Large intestine (tissue), 3 donors: ENCODE data around the gene SEMA3E. TPM values are rescaled to one million over a fixed set of nuclear protein-coding genes. Genes with fewer than 3 reads are reported as not detected.

Experiments used
- DNase-seq, 2 donors: peaks; one replicate each; pipeline versions ENCODE4 v3.0.0 to v3.0.0-alpha.2; 2013
- H3K27ac ChIP-seq: one replicate; pipeline ENCODE4 v1.5.1; 2013; ENCODE audit warnings: low read length
- H3K27me3 ChIP-seq: 2 replicates; pipeline ENCODE4 v1.6.1; 2013; ENCODE audit warnings: low read length; ENCODE audit not compliant: control insufficient read depth, insufficient read depth
- H3K36me3 ChIP-seq: 2 replicates; pipeline ENCODE4 v1.6.1; 2013; ENCODE audit warnings: low read length; ENCODE audit not compliant: control insufficient read depth, insufficient read depth
- H3K4me1 ChIP-seq: one replicate; pipeline ENCODE4 v1.6.1; 2013; ENCODE audit warnings: low read length; ENCODE audit not compliant: control insufficient read depth, insufficient read depth
- H3K4me3 ChIP-seq: one replicate; pipeline ENCODE4 v1.5.1; 2013; ENCODE audit warnings: low read length
- H3K9me3 ChIP-seq: one replicate; pipeline ENCODE4 v1.6.1; 2013; ENCODE audit warnings: mild to moderate bottlenecking, low read depth, low read length, moderate library complexity; ENCODE audit not compliant: control insufficient read depth
- WGBS: methylation state at CpG from one replicate; pipeline ENCODE4 v1.1.5; 2013; ENCODE audit warnings: low lambda C conversion rate; ENCODE audit not compliant: insufficient coverage; 5-methylcytosine and 5-hydroxymethylcytosine counted together
- polyA plus RNA-seq: library from polyadenylated mRNA; unstranded; fragments of 120-200 nt; gene quantifications from one replicate; pipeline ENCODE4 v1.2.1, GENCODE V29; 2013

Gene SEMA3E
- polyA plus RNA-seq, 1 donor: 0.82 TPM

DNA sequence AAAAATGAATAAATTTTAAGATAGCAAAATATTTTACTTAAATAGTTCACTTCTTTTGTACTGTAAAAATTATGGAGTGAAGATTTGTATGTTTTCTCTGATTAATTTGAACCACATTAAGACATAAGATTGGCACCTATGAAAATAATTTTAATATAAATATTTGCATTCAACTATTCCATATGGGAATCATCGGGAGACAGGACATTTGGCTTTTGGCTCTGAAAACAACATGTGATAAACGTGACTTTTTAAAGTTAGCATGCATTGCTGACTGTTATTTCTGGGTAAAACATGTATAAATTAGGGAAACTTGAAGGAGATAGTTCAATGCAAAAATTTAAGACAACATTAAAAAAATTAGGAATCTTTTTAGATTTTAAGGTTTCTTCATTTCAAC is 117.2 kb downstream of the SEMA3E start:
- no peaks in the 10 kb centered on the region for H3K9me3 ChIP-seq
- no peak overlapping the region for H3K27ac ChIP-seq
- 100% methylated on average over 1 of the region's 2 CpGs for WGBS
- no peaks in the 10 kb centered on the region for H3K4me1 ChIP-seq
- no peak overlapping the region for H3K4me3 ChIP-seq
- DNase-seq: no peak
- no peaks in the 10 kb centered on the region for H3K36me3 ChIP-seq
- H3K27me3 ChIP-seq: no peaks in the 10 kb centered on the region

DNA sequence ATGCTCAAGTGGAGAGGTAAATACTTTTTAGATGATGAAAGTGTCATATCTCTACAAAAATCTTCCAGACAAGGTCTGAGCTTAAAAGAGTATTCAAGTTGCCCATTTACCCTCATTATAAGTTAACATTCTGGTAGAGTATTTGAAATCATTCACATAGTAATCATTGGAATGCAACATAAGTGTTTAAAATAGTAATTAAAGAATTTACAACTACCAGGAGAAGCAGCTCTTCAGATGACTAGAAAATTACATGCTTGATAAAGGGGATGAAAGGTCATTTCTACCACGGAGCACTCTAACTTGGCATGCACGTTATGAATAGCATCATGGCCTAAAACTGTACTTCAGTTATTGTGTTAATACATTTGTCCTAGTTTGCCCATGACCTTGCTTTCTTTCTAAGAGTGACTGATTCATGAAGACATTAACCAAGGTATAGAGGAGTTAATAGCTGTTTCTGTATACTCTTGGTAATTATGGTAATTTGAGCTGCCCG is 120.0 kb downstream of the SEMA3E start:
- no peaks in the 10 kb centered on the region for H3K9me3 ChIP-seq
- H3K27ac ChIP-seq: no peak overlapping the region
- H3K4me3 ChIP-seq: no peak overlapping the region
- no peak for DNase-seq
- H3K36me3 ChIP-seq: no peaks in the 10 kb centered on the region
- H3K4me1 ChIP-seq: no peaks in the 10 kb centered on the region
- H3K27me3 ChIP-seq: no peaks in the 10 kb centered on the region
- WGBS: 0% methylated on average over 1 of the region's 3 CpGs

DNA sequence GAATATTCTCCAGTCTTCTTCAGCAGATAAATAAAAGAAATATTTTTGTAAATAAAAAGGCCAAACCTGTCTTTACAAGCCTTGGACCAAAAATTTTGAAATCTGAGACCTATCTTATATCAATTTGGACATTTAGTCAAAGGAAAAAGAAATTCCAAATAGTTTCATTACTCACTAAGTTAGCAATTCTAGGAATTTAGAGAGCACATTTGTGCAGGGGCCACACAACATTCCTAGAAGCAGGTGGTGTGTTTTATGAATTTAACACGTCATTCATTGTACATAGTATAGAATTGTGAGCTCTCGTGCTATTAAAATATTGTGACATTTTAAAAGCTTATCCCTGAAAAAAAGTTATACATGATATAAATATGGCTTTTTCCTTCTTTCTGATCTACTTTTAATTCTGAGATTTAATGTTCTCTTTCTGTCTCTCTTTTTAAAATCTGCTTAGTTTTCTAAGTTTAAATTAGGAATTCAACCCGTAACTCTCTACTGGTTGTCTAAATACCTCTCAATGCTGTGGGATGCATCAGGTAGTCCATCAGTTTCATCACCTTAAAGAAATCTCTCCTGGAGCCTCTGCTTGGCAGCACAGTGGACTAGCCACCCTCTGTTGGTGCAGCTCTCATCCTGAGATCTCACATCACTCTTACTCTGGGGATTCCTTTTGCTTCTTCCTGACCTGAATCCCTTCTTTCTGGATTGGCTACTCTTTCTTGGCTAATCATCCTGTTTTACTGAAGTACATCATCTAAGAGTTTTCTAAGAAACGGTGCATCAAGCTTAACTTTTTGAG is 124.5 kb downstream of the SEMA3E start:
- DNase-seq: no peak
- Histone ChIP-seq H3K27me3 (no peaks in the 10 kb centered on the region), H3K36me3 (no peaks in the 10 kb centered on the region), H3K9me3 (no peaks in the 10 kb centered on the region), H3K4me3 (no peak overlapping the region), H3K4me1 (no peaks in the 10 kb centered on the region), H3K27ac (no peak overlapping the region)
- WGBS: 90% methylated on average over 2 of the region's 4 CpGs

DNA sequence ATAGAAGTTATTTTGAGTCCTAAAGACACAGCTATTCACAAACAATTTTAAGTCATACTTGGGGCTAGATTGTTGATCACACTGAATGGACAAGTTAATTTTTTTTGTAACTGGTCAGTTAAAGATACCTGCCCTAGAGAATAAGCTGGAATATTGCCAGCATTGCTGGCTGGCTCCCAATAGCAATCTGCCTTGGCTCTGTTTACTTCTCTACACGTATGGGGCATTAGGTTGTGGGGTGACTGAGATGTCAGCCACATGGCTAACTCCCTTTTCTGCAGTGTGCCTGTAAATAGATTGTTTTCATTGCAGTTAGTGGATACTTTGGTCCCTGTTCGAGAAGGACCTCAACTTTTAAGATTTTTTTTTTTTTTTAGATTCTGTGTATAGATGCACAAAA is 128.2 kb downstream of the SEMA3E start:
- H3K9me3 ChIP-seq: no peaks in the 10 kb centered on the region
- WGBS: no CpG with 5 or more reads among the region's 2 CpGs
- DNase-seq: no peak
- no peak overlapping the region for H3K27ac ChIP-seq
- no peaks in the 10 kb centered on the region for H3K4me1 ChIP-seq
- no peaks in the 10 kb centered on the region for H3K36me3 ChIP-seq
- H3K4me3 ChIP-seq: no peak overlapping the region
- H3K27me3 ChIP-seq: no peaks in the 10 kb centered on the region

DNA sequence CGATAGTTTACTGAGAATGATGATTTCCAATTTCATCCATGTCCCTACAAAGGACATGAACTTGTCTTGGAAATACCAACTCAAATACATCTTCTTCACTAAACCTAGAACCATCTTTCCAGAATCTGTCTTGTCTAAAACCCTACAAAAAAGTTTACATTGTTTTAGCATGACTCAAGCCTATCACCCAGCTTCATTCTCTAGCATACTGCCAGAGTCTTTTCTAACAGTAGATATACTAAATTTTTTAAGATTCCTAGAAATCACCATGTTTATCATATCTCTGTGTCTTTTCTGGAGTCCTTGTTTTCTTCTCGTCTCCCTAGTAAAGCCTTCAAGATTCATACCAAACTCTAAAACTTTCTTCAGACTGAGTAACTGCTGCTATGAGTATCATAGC is 129.7 kb downstream of the SEMA3E start:
- Histone ChIP-seq H3K4me3 (no peak overlapping the region), H3K9me3 (no peaks in the 10 kb centered on the region), H3K36me3 (no peaks in the 10 kb centered on the region), H3K27ac (no peak overlapping the region), H3K4me1 (no peaks in the 10 kb centered on the region), H3K27me3 (no peaks in the 10 kb centered on the region)
- no peak for DNase-seq
- no CpG with 5 or more reads among the region's 2 CpGs for WGBS

DNA sequence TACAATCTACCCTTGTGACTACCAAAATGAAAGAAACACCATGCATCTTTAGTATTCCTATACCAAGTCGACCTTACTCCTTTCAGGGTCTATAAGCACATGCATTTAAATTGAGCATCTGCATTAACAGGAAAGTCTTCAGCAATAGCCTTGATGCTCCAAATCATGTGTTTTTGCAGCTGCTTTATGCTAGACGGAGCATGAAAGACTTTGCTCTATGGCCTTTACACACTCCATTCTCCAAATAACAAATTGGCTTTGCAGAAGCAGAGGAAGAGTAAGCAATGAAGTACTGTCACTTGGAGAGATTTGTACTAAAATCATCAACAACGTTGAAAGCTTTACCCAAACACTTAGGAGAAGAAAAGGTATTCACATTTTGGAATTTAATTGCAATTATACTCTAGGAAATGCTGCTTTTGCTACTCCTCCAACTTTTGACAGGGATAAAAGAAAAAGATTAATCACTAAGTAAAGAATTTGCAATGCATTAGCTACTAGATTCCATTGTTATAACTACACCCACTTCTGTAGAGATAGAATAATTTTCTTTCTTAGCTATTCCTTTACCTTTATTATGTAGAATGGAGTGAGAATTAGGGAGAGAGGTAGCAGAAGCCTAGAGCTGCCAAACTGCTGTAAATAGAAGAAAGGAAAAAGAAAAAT is 131.8 kb downstream of the SEMA3E start:
- Histone ChIP-seq H3K4me3 (no peak overlapping the region), H3K27me3 (no peaks in the 10 kb centered on the region), H3K27ac (no peak overlapping the region), H3K4me1 (no peaks in the 10 kb centered on the region), H3K9me3 (no peaks in the 10 kb centered on the region), H3K36me3 (no peaks in the 10 kb centered on the region)
- WGBS: 60% methylated on average over 1 of the region's 3 CpGs
- no peak for DNase-seq

DNA sequence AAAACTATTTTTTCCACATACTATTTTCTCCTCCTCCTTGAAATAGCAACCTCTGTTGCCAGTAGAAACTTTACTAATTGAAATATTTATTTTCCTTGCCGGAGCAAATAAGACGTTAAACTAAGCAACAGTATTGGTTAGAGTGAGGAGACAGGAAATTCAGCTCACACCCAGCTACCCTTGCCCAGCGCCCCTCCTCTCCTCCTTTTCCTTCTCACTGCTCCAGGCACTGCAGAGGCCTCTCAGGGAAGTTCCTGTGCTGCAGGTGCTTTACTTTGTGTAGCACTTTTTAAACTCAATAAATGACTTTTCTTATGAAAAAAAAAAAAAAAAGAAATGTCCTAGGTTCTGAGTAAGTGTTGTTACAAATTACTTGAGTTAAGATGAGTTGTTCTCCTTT is 134.0 kb downstream of the SEMA3E start:
- no peaks in the 10 kb centered on the region for H3K9me3 ChIP-seq
- no CpG with 5 or more reads among the region's 3 CpGs for WGBS
- no peak overlapping the region for H3K4me3 ChIP-seq
- H3K36me3 ChIP-seq: no peaks in the 10 kb centered on the region
- no peak overlapping the region for H3K27ac ChIP-seq
- DNase-seq: no peak
- H3K4me1 ChIP-seq: no peaks in the 10 kb centered on the region
- H3K27me3 ChIP-seq: no peaks in the 10 kb centered on the region

DNA sequence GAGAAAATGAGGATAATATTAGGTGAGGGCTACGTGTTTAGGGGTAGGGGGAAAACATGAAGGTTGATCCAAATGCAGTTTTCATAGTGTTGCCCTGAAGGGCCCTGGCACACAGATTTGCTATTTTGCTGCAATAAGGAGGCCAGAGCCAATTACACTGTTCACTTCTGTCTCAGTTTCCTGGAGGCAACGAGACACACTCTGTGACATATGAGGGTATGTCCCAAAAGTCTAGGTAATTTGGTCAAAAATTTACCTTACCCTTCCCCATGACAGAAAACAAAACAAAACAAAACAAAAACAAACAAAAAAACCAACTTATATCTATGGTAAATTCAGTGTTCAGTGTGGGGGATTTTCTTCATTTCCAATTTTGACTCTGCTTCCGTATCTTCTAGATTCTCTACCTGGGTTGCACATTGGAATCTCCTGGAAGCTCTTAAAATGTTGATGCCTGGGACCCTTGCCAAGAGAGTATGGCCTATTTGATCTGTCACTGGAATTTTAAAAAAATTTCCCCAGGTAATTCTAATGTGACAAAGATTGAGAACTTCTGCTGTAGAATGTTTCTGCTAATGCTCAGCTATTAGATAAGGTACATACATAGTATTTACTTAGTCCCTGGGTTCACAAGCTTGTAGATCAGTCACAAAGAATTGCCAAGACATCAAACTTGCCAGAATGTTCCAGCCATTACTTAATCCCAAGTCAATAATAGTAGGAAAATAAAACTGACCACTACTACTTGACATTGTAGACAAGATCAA is 139.5 kb downstream of the SEMA3E start:
- 67% methylated on average over 1 of the region's 3 CpGs for WGBS
- Histone ChIP-seq H3K27ac (no peak overlapping the region), H3K36me3 (no peaks in the 10 kb centered on the region), H3K4me1 (no peaks in the 10 kb centered on the region), H3K4me3 (no peak overlapping the region), H3K27me3 (no peaks in the 10 kb centered on the region), H3K9me3 (no peaks in the 10 kb centered on the region)
- DNase-seq: no peak

DNA sequence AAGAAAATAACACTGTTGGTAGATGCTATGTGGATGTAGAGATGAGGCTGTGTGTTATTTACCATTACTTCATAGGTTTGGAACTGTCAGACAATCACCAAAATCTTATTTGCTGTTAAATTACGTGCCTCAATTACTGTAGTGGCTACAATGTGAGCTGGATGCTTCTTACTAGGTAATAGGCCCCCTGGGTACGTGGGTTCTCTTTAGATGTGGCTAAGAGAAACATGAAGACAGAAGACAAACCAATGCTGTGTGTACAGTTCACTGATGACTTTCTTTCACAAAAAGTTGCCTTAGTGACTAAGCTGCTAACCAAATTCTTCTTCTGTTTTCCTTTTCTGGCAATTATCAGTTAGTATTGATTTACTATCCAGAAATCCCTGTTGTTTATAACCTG is 144.6 kb downstream of the SEMA3E start:
- 40% methylated on average over 1 of the region's 2 CpGs for WGBS
- H3K4me3 ChIP-seq: no peak overlapping the region
- H3K9me3 ChIP-seq: no peaks in the 10 kb centered on the region
- DNase-seq: no peak
- H3K27me3 ChIP-seq: no peaks in the 10 kb centered on the region
- H3K27ac ChIP-seq: no peak overlapping the region
- no peaks in the 10 kb centered on the region for H3K36me3 ChIP-seq
- H3K4me1 ChIP-seq: no peaks in the 10 kb centered on the region

DNA sequence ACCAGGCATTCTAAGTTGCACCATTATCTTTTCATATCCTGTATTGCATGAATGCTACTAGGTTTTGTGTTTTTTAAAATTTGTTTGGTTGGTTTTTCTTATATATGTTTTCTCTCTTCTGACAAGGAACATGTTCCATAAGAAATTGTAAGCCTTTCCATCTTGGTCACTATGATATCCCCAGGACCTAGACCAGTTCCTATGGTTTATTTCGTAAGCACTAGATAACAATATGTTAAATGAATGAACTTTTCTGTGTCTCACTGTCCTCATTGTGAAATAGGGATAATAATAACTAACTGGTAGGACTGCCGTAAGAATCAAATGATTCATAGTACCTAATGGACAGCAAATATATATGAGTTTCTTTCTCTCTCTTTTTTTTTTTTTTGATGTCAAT is 146.3 kb downstream of the SEMA3E start:
- Histone ChIP-seq H3K27ac (no peak overlapping the region), H3K27me3 (no peaks in the 10 kb centered on the region), H3K4me1 (no peaks in the 10 kb centered on the region), H3K9me3 (no peaks in the 10 kb centered on the region), H3K4me3 (no peak overlapping the region), H3K36me3 (no peaks in the 10 kb centered on the region)
- 100% methylated on average over 2 of the region's 2 CpGs for WGBS
- no peak for DNase-seq
